Subcutaneous abdominal adipose tissue (tissue), 5 donors: Measurements from ENCODE around the gene HOXB9.

Experiments used
- H3K27ac ChIP-seq: one replicate; pipeline ENCODE4 v1.7.0; 2013; ENCODE audit warnings: low read depth, mild to moderate bottlenecking, inconsistent platforms, low read length, moderate library complexity
- H3K27me3 ChIP-seq, 5 donors: one replicate each; pipeline ENCODE4 v1.7.0; 2013; ENCODE audit warnings: low read length in 5 of 5, inconsistent platforms in 1 of 5; ENCODE audit not compliant: control insufficient read depth in 5 of 5, insufficient read depth in 4 of 5
- H3K36me3 ChIP-seq, 5 donors: one replicate each; pipeline ENCODE4 v1.7.0; 2013; ENCODE audit warnings: low read length in 5 of 5; ENCODE audit not compliant: control insufficient read depth in 5 of 5, insufficient read depth in 5 of 5
- H3K4me1 ChIP-seq, 5 donors: one replicate each; pipeline ENCODE4 v1.7.0; 2013; ENCODE audit warnings: low read length in 5 of 5, mild to moderate bottlenecking in 3 of 5, moderate library complexity in 1 of 5; ENCODE audit not compliant: control insufficient read depth in 5 of 5, insufficient read depth in 5 of 5
- H3K4me3 ChIP-seq, 5 donors: one replicate each; pipeline ENCODE4 v1.7.0; 2013; ENCODE audit warnings: low read length in 5 of 5, low read depth in 1 of 5
- H3K9ac ChIP-seq, 5 donors: one replicate each; pipeline ENCODE4 v1.7.0; 2013; ENCODE audit warnings: low read length in 5 of 5, mild to moderate bottlenecking in 4 of 5, moderate library complexity in 3 of 5
- H3K9me3 ChIP-seq, 5 donors: one replicate each; pipeline ENCODE4 v1.7.0; 2013; ENCODE audit warnings: low read length in 5 of 5; ENCODE audit not compliant: control insufficient read depth in 5 of 5
- donor health status: healthy.
- donor health status: healthy.
- donor health status: healthy.
- donor health status: healthy.
- donor health status: healthy.

Gene HOXB9

GRCh38 chr17:48639982-48640857, 14.1 kb upstream of the HOXB9 start:
- Histone ChIP-seq H3K27me3 (peaks cover 58 to 92% (median 67%) of the 10 kb centered on the region in 5 donors), H3K4me1 (peaks cover 2 to 33% (median 13%) of the 10 kb centered on the region in 5 donors), H3K9ac (no peak overlapping the region), H3K9me3 (no peaks in the 10 kb centered on the region), H3K36me3 (no peaks in the 10 kb centered on the region), H3K27ac (no peak overlapping the region), H3K4me3 (no peak overlapping the region)

- H3K9me3 ChIP-seq = no peaks in the 10 kb centered on the region
- peaks cover under 1 to 29% (median 13%) of the 10 kb centered on the region in 5 donors for H3K4me1 ChIP-seq
- H3K9ac ChIP-seq = no peak overlapping the region
- no peak overlapping the region for H3K4me3 ChIP-seq
- no peak overlapping the region for H3K27ac ChIP-seq
- H3K36me3 ChIP-seq = no peaks in the 10 kb centered on the region
- H3K27me3 ChIP-seq = peaks cover 53 to 91% (median 65%) of the 10 kb centered on the region in 5 donors
These were observed 13.0 kb upstream of the HOXB9 start for GRCh38 chr17:48639136-48639535.

- H3K4me1 ChIP-seq = peaks cover 0 to 23% (median 17%) of the 10 kb centered on the region in 5 donors
- peaks cover 57 to 90% (median 64%) of the 10 kb centered on the region in 5 donors for H3K27me3 ChIP-seq
- H3K9me3 ChIP-seq = no peaks in the 10 kb centered on the region
- H3K4me3 ChIP-seq = no peak overlapping the region
- no peak overlapping the region for H3K27ac ChIP-seq
- no peaks in the 10 kb centered on the region for H3K36me3 ChIP-seq
- no peak overlapping the region for H3K9ac ChIP-seq
These were observed 11.4 kb upstream of the HOXB9 start for GRCh38 chr17:48637323-48638260.

GRCh38 chr17:48636177-48637018, 10.2 kb upstream of the HOXB9 start:
- H3K4me3 ChIP-seq = no peak overlapping the region
- H3K9me3 ChIP-seq = no peaks in the 10 kb centered on the region
- H3K4me1 ChIP-seq = peaks cover 0 to 16% (median 10%) of the 10 kb centered on the region in 5 donors
- peaks cover 55 to 89% (median 64%) of the 10 kb centered on the region in 5 donors for H3K27me3 ChIP-seq
- no peaks in the 10 kb centered on the region for H3K36me3 ChIP-seq
- no peak overlapping the region for H3K9ac ChIP-seq
- H3K27ac ChIP-seq = no peak overlapping the region

- no peaks in the 10 kb centered on the region for H3K9me3 ChIP-seq
These were observed 8.5 kb upstream of the HOXB9 start for GRCh38 chr17:48634493-48635208.

GRCh38 chr17:48633266-48633677, 7.1 kb upstream of the HOXB9 start:
- H3K4me1 ChIP-seq = peaks cover 0 to 16% (median 10%) of the 10 kb centered on the region in 5 donors
- H3K36me3 ChIP-seq = no peaks in the 10 kb centered on the region
- no peak overlapping the region for H3K9ac ChIP-seq
- peaks cover 65 to 87% (median 80%) of the 10 kb centered on the region in 5 donors for H3K27me3 ChIP-seq
- H3K9me3 ChIP-seq = no peaks in the 10 kb centered on the region
- H3K4me3 ChIP-seq = no peak overlapping the region
- H3K27ac ChIP-seq = no peak overlapping the region

More at GRCh38 chr17:48634493-48635208, 8.5 kb upstream of the HOXB9 start:
- Histone ChIP-seq H3K27ac (no peak overlapping the region), H3K4me1 (peaks cover 0 to 16% (median 10%) of the 10 kb centered on the region in 5 donors), H3K36me3 (no peaks in the 10 kb centered on the region), H3K9ac (no peak overlapping the region), H3K4me3 (no peak overlapping the region), H3K27me3 (peaks cover 59 to 87% (median 77%) of the 10 kb centered on the region in 5 donors)

- H3K4me1 ChIP-seq = peaks cover 0 to 16% (median 10%) of the 10 kb centered on the region in 5 donors
- no peaks in the 10 kb centered on the region for H3K36me3 ChIP-seq
- H3K27me3 ChIP-seq = peaks cover 65 to 88% (median 85%) of the 10 kb centered on the region in 5 donors
- H3K9me3 ChIP-seq = no peaks in the 10 kb centered on the region
- no peak overlapping the region for H3K27ac ChIP-seq
- H3K9ac ChIP-seq = no peak overlapping the region
- H3K4me3 ChIP-seq = no peak overlapping the region
These were observed 6.6 kb upstream of the HOXB9 start for GRCh38 chr17:48632579-48633265.

- Histone ChIP-seq H3K9me3 (no peaks in the 10 kb centered on the region), H3K9ac (no peak overlapping the region), H3K4me3 (no peak overlapping the region), H3K36me3 (no peaks in the 10 kb centered on the region), H3K27me3 (peaks cover 68 to 88% (median 86%) of the 10 kb centered on the region in 5 donors), H3K4me1 (peaks cover 0 to 17% (median 11%) of the 10 kb centered on the region in 5 donors), H3K27ac (no peak overlapping the region)
These were observed 5.8 kb upstream of the HOXB9 start for GRCh38 chr17:48631693-48632578.
